ENCODE results near the gene PCDH15.

The PCDH15 gene

DNA sequence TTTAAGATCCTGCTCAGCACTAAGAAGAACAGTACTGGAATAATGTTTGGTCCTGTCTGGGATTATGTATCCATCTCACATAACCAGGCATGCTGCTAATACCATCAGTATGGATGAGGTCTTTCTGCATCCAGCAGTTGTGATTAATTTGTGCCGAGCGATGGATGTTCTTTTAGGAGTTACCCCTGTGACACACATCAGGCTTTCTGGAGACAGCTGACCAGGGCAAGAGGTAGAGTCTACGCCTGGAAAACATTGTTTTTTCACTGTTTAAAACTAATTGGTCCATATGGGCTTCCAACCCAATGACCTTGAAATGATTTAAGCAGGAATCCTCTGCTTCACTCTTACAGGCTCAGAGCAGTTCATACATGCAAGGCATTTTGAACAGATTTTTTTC, 603.0 kb downstream of the PCDH15 start:
- ATAC-seq (replicated peaks) (no peak), DNase-seq (no peak)
- no peaks in the 10 kb centered on the region for H3K4me1 Mint-ChIP-seq (ENCODE audit: low read depth in 2 of 2)
- H3K9me3 Mint-ChIP-seq = peaks cover 15 to 17% of the 10 kb centered on the region in 2 donors
- H3K4me3 Mint-ChIP-seq = no peak overlapping the region
- no peak overlapping the region for H3K27ac Mint-ChIP-seq
- no peaks in the 10 kb centered on the region for H3K36me3 Mint-ChIP-seq (ENCODE audit: insufficient read depth)
- no peaks in the 10 kb centered on the region for H3K27me3 Mint-ChIP-seq

GRCh38 chr10:54194806-54195205, 606.2 kb downstream of the PCDH15 start:
- H3K4me1 Mint-ChIP-seq (ENCODE audit: low read depth in 2 of 2) = no peaks in the 10 kb centered on the region
- H3K36me3 Mint-ChIP-seq (ENCODE audit: insufficient read depth) = no peaks in the 10 kb centered on the region
- no peak overlapping the region for H3K27ac Mint-ChIP-seq
- H3K4me3 Mint-ChIP-seq = no peak overlapping the region
- ATAC-seq (replicated peaks) = no peak
- no peak for DNase-seq
- no peaks in the 10 kb centered on the region for H3K27me3 Mint-ChIP-seq
- peaks cover 12 to 14% of the 10 kb centered on the region in 2 donors for H3K9me3 Mint-ChIP-seq

- ATAC-seq (replicated peaks) = no peak
- H3K9me3 Mint-ChIP-seq = peaks cover 18 to 27% of the 10 kb centered on the region in 2 donors
- H3K27me3 Mint-ChIP-seq = no peaks in the 10 kb centered on the region
- H3K36me3 Mint-ChIP-seq (ENCODE audit: insufficient read depth) = no peaks in the 10 kb centered on the region
- no peaks in the 10 kb centered on the region for H3K4me1 Mint-ChIP-seq (ENCODE audit: low read depth in 2 of 2)
- H3K4me3 Mint-ChIP-seq = no peak overlapping the region
- no peak for DNase-seq
- H3K27ac Mint-ChIP-seq = no peak overlapping the region
Measured at GRCh38 chr10:54159924-54160323, 641.1 kb downstream of the PCDH15 start.

GRCh38 chr10:54148508-54148907, 652.5 kb downstream of the PCDH15 start:
- H3K9me3 Mint-ChIP-seq = peaks cover 7 to 12% of the 10 kb centered on the region in 2 donors
- H3K27ac Mint-ChIP-seq = no peak overlapping the region
- DNase-seq (no peak), ATAC-seq (replicated peaks) (no peak)
- H3K4me1 Mint-ChIP-seq (ENCODE audit: low read depth in 2 of 2) = no peaks in the 10 kb centered on the region
- no peaks in the 10 kb centered on the region for H3K36me3 Mint-ChIP-seq (ENCODE audit: insufficient read depth)
- no peaks in the 10 kb centered on the region for H3K27me3 Mint-ChIP-seq
- H3K4me3 Mint-ChIP-seq = no peak overlapping the region

GRCh38 chr10:54139819-54140428, 661.1 kb downstream of the PCDH15 start:
- Mint-ChIP-seq H3K9me3 (peaks cover 0 to 13% of the 10 kb centered on the region in 2 donors), H3K27me3 (no peaks in the 10 kb centered on the region), H3K4me1 (ENCODE audit: low read depth in 2 of 2) (no peaks in the 10 kb centered on the region), H3K4me3 (no peak overlapping the region), H3K36me3 (ENCODE audit: insufficient read depth) (no peaks in the 10 kb centered on the region), H3K27ac (no peak overlapping the region)
- ATAC-seq (replicated peaks) = no peak
- DNase-seq = no peak

- no peak overlapping the region for H3K4me3 Mint-ChIP-seq
- H3K27ac Mint-ChIP-seq = no peak overlapping the region
- no peaks in the 10 kb centered on the region for H3K4me1 Mint-ChIP-seq (ENCODE audit: low read depth in 2 of 2)
- no peaks in the 10 kb centered on the region for H3K36me3 Mint-ChIP-seq (ENCODE audit: insufficient read depth)
- ATAC-seq (replicated peaks) = no peak
- peaks cover 6 to 17% of the 10 kb centered on the region in 2 donors for H3K9me3 Mint-ChIP-seq
- no peak for DNase-seq
- no peaks in the 10 kb centered on the region for H3K27me3 Mint-ChIP-seq
Measured at GRCh38 chr10:54137396-54137795, 663.6 kb downstream of the PCDH15 start.

DNA sequence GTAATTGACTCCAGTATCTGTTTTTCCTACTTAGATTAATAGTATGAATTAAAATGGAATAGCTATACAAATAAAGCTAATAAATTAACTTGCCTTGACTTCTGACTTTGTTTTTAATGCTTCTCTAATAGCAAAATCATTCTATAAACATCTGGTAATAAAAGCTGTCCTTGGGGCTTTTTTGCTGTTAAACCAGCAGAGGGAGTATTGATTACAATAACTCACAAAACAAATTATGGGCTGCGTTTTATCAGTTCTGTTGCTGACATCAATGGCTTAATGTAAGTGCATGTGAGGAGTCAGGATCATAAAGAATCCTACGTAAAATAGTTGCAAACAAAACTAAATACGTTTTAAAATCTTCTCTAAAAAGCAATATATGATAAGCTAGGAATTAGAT, 667.8 kb downstream of the PCDH15 start:
- Mint-ChIP-seq H3K4me1 (ENCODE audit: low read depth in 2 of 2) (no peaks in the 10 kb centered on the region), H3K9me3 (peaks cover 9 to 11% of the 10 kb centered on the region in 2 donors), H3K27ac (no peak overlapping the region), H3K36me3 (ENCODE audit: insufficient read depth) (no peaks in the 10 kb centered on the region), H3K27me3 (no peaks in the 10 kb centered on the region), H3K4me3 (no peak overlapping the region)
- ATAC-seq (replicated peaks) (no peak), DNase-seq (no peak)

- Mint-ChIP-seq H3K4me1 (ENCODE audit: low read depth in 2 of 2) (no peaks in the 10 kb centered on the region), H3K9me3 (peaks cover 8 to 9% of the 10 kb centered on the region in 2 donors), H3K27ac (no peak overlapping the region), H3K36me3 (ENCODE audit: insufficient read depth) (no peaks in the 10 kb centered on the region), H3K4me3 (no peak overlapping the region), H3K27me3 (no peaks in the 10 kb centered on the region)
- ATAC-seq (replicated peaks) = no peak
- DNase-seq = no peak
Measured at GRCh38 chr10:54131833-54132232, 669.2 kb downstream of the PCDH15 start.

- Mint-ChIP-seq H3K4me1 (ENCODE audit: low read depth in 2 of 2) (no peaks in the 10 kb centered on the region), H3K9me3 (peaks cover 8 to 9% of the 10 kb centered on the region in 2 donors), H3K4me3 (no peak overlapping the region), H3K36me3 (ENCODE audit: insufficient read depth) (no peaks in the 10 kb centered on the region), H3K27ac (no peak overlapping the region), H3K27me3 (no peaks in the 10 kb centered on the region)
- ATAC-seq (replicated peaks) = no peak
- DNase-seq = no peak
Measured at GRCh38 chr10:54130394-54130793, 670.6 kb downstream of the PCDH15 start.

DNA sequence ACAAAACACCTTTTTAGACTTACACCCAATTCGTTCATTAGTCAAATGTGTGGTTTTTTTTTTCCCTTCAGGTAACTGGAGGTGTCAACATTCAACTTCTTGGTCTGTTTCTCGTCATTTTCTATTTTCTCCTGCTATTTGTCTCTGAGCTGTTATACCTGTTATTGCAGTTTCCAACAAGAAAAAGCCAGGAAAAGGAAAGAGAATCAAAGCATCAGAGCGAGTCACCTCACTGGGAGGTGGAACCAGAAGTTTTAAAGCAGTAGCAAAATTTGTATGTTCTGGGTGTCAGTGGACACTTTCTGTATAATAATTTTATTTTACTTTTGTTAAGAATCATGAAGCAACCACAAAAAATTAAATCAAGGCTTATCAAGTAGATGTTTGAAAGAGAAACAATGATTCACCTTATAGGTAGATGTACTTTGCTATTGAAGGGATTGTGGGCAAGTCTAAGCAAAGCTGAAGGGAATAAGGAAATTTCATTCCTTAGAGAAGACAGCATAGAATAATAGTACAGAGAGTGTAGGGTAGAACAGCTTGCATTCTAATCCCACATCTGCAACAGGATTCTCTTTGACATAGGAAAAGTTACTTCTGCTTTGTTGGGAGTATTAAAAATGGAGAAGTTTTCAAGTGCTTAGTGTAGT, 675.8 kb downstream of the PCDH15 start:
- no peaks in the 10 kb centered on the region for H3K27me3 Mint-ChIP-seq
- ATAC-seq (replicated peaks) (no peak), DNase-seq (no peak)
- H3K4me1 Mint-ChIP-seq (ENCODE audit: low read depth in 2 of 2) = no peaks in the 10 kb centered on the region
- no peak overlapping the region for H3K27ac Mint-ChIP-seq
- peaks cover 10 to 19% of the 10 kb centered on the region in 2 donors for H3K9me3 Mint-ChIP-seq
- H3K36me3 Mint-ChIP-seq (ENCODE audit: insufficient read depth) = no peaks in the 10 kb centered on the region
- no peak overlapping the region for H3K4me3 Mint-ChIP-seq

DNA sequence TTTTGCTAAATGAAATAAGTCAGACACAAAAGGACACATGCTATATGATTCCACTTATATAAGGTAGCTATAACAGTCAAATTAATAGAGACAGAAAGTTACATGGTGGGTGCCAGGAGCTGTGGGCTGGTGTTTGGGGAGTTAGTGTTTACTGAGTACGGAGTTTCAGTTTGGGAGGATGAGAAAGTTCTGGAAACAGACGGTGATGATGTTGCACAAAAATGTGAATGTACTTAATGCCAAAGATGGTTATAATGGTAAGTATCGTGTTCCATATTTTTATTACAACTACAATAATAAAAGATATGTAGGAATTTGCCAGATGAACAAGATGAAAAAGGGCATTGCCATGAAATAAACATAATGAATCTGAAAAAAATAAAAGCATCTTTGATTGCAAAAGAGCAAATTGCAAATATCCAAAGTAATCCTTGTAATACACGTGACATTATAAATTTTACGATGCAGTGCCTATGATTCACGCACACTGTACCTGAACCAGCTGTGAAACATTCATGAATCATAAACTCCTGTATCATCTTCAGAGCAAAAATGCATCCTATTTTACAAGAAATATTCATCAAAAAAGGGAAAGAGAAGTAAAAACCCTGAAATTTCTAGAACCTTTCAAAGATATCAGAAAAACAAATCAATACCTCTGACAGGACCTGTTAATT, 676.7 kb downstream of the PCDH15 start:
- H3K4me3 Mint-ChIP-seq = no peak overlapping the region
- DNase-seq = no peak
- ATAC-seq (replicated peaks) = no peak

GRCh38 chr10:54120806-54121205, 680.2 kb downstream of the PCDH15 start:
- Mint-ChIP-seq H3K36me3 (ENCODE audit: insufficient read depth) (no peaks in the 10 kb centered on the region), H3K27me3 (no peaks in the 10 kb centered on the region), H3K4me3 (no peak overlapping the region), H3K27ac (no peak overlapping the region), H3K9me3 (peaks cover 12 to 27% of the 10 kb centered on the region in 2 donors), H3K4me1 (ENCODE audit: low read depth in 2 of 2) (no peaks in the 10 kb centered on the region)
- no peak for DNase-seq
- ATAC-seq (replicated peaks) = no peak

More for the DNA sequence above, 676.7 kb downstream of the PCDH15 start:
- no peaks in the 10 kb centered on the region for H3K27me3 Mint-ChIP-seq
- no peaks in the 10 kb centered on the region for H3K36me3 Mint-ChIP-seq (ENCODE audit: insufficient read depth)
- H3K27ac Mint-ChIP-seq = no peak overlapping the region
- no peaks in the 10 kb centered on the region for H3K4me1 Mint-ChIP-seq (ENCODE audit: low read depth in 2 of 2)
- H3K9me3 Mint-ChIP-seq = peaks cover 9 to 21% of the 10 kb centered on the region in 2 donors

- Mint-ChIP-seq H3K9me3 (peaks cover 15 to 21% of the 10 kb centered on the region in 2 donors), H3K27ac (no peak overlapping the region), H3K27me3 (no peaks in the 10 kb centered on the region), H3K4me1 (ENCODE audit: low read depth in 2 of 2) (no peaks in the 10 kb centered on the region), H3K36me3 (ENCODE audit: insufficient read depth) (no peaks in the 10 kb centered on the region), H3K4me3 (no peak overlapping the region)
- ATAC-seq (replicated peaks) (no peak), DNase-seq (no peak)
Measured at GRCh38 chr10:54108961-54109360, 692.1 kb downstream of the PCDH15 start.

GRCh38 chr10:54096892-54097291, 704.1 kb downstream of the PCDH15 start:
- Mint-ChIP-seq H3K27me3 (no peaks in the 10 kb centered on the region), H3K4me3 (no peak overlapping the region), H3K9me3 (peaks cover 4 to 15% of the 10 kb centered on the region in 2 donors), H3K4me1 (ENCODE audit: low read depth in 2 of 2) (no peaks in the 10 kb centered on the region), H3K36me3 (ENCODE audit: insufficient read depth) (no peaks in the 10 kb centered on the region), H3K27ac (no peak overlapping the region)
- ATAC-seq (replicated peaks) (no peak), DNase-seq (no peak)

All from effector memory CD8-positive, alpha-beta T cell (primary cell).